ENCODE results near the gene TOR2A.

TOR2A gene

DNA sequence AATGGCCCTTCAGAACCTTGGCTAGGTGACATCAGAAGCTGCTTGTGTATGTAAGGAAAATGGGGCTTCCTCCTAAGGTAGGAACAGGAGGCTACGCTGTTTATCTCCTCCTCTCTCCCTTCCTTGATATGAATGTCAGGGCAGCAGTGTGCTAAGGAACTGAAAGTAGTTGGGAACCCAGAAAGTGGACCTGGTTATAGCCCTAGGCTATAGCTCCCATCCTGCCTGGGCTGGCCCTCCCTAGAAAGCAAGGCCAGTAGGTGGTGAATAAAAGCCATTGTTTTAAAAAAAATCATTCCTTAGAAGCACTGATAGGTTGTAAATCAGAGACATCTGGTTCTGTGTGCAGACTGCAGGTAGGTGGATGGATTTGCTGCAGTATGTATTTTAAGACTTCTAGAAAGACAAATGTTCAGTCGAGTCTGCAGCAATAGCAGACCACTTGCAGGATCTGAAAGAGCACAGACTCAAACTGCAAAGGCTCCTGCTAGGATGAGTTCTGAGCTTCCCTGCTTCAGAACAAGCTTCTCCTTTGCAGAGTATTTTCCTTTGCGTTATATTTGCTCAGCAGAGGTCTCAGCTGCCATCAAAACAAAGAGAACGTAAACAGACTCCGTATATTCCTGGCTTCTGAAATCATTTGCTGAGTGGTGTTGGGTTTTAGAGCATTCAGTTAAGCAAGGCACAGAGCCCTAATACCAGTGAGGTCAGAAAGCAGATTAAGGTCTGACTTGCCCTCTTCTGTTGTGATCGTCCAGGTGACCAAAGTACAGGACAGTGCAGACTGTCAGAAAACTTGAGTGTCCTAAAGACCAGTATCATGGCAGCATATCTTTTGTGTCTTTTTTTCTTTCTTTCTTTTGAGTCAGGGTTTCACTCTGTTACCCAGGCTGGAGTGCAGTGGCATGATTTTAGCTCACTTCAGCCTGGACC, 48.4 kb downstream of the TOR2A start:
- no peak overlapping the region for H3K4me3 ChIP-seq (ENCODE audit: low read length)
- DNase-seq (ENCODE audit: low read depth, low spot score), result no peak

DNA sequence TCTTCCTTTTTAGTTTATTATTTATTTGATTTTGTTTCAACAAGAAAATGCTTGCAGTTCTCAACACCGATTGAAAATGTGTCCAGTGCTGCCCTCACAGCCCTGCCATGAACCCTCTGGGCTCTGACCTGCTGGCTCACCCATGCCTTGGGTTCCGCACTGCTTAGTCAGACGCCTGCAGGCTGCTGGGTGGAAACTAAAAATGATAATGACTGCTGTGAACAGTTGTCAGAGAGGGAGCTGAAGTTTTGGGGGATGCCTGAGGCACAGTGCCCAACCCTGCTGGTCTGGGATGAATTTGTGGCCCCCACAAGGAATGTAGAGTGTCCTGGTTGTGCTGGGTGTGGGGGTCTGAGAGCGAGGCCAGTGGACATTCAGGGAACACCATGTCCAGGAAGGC, 50.5 kb downstream of the TOR2A start:
- H3K4me3 ChIP-seq (ENCODE audit: low read length), result no peak overlapping the region
- DNase-seq (ENCODE audit: low read depth, low spot score), result no peak

DNA sequence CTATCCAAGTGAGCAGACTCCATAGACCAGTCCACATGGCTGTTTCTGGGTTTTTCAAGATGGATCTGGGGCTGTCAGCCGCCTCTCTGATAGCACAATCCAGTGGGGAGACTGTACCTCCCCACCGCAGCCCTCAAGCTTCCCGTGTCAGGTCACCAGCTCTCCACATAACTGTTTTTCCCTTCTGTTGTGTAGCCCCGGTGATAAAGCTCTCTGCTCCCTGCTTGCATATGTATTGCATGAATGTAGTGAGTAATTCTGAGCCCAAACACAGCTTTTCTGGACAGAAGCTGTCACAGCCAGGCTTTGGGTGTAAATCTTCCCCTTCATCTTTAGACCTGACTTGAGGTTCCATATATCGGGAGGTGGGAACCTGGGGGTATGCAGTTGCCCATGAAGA, 51.4 kb downstream of the TOR2A start:
- DNase-seq (ENCODE audit: low read depth, low spot score), result no peak
- H3K4me3 ChIP-seq (ENCODE audit: low read length), result no peak overlapping the region

DNA sequence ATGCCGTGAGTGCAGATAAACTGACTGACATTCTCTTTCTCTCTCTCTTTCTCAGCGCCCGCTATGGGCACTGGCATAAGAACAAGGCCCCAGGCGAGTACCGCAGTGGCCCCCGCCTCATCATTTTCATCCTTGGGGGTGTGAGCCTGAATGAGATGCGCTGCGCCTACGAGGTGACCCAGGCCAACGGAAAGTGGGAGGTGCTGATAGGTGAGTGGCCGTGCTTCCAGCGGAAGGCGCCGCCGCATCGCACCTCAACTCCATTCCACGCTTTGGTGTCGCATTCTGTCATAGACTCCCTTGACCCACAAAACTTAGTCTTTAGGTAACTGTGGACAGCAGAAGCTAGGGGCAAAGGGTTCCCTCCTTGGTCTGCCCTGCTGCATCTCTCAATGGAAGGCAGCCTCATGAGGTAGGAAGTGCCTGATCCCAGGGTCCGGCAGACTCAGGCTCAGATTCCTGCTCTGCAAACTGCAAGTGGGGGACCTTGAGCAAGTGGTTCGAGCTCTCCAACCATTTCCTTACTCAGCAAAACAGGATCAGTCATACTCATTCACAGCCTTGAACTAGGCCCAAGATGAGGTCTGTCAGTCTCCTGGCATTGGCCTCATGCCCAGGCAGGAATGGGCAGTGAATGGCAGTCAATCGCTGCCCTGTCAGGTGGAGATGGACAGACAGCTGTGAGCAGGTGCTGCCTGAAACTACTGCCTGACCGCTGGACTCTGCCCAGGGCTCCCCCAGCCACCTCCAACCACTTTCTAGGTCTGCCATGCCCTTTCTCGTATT, 52.5 kb downstream of the TOR2A start:
- no peak overlapping the region for H3K4me3 ChIP-seq (ENCODE audit: low read length)
- DNase-seq (ENCODE audit: low read depth, low spot score), result no peak

Measured in Jurkat, Clone E6-1 (cell line).